ENCODE measurements around the gene CDC26.
"Not testable (repeated sequence)": the region's sequence is repeated elsewhere in the genome, so short reads cannot be mapped to it uniquely, and the experiment has no call there.

The CDC26 gene

DNA sequence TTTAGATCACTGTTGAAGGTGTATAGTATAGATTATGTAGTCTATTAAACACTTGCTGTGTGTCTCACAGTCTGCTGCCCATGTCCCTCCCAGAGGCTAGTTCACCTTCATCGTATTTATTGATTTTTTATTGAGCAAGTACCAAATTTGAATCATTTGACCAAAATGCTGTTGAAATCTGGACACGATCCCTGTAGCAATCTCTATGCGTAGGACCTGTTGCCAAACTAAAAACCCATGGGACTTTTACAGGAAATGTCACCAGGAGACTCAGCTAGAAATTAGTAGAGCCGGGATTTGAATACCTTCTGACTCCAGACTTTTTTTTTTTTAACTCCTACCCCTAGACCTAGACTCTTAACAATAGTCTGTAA lies 36.5 kb downstream of the CDC26 start:
- no peak for DNase-seq (ENCODE audit: low spot score)
- no peak for FAIRE-seq

GRCh38 chr9:113238202-113238858 lies 37.0 kb downstream of the CDC26 start:
- FAIRE-seq (no peak), DNase-seq (ENCODE audit: low spot score) (no peak)

DNA sequence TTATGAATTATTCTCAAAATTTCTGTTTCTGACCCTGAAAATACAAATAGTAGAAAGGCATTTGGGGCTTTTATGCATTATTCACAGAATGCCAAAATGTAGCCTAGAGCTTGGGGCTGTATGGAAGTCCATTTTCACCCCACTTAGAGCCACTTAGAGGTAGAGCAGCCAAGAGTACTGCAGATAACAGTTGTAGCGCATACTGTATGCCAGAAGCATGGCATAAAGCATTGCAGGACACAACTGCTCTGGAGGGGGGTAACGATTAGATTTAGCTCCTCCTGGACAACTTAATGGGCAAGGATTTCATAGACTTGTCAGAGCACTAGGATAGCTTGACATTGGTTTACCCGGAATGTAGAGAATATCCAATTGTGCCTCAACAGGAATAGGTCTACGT lies 38.3 kb downstream of the CDC26 start:
- DNase-seq (ENCODE audit: low spot score) (no peak), FAIRE-seq (no peak)

DNA sequence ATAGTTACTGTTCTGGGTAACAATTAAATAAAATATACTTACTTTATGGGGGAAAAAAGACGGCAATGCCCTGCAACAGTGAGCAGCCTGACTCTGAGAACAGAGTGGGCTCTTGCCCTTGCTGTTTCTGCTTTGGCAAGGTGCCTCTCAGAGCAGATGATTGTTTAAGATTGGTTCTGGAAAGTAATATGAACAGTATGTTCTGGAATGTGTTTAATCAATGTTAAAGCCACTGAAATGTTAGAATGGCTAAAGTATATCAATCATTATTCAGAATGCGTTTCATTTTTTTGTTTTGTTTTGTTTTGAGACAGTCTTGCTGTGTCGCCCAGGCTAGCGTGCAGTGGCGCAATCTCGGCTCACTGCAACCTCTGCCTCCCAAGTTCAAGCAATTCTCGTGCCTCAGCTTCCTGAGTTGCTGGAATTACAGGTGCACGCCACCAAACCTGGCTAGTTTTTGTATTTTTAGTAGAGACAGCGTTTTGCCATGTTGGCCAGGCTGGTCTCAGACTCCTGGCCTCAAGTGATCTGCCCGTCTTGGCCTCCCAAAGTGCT lies 39.6 kb downstream of the CDC26 start:
- not testable (repeated sequence) for FAIRE-seq; DNase-seq (ENCODE audit: low spot score)

DNA sequence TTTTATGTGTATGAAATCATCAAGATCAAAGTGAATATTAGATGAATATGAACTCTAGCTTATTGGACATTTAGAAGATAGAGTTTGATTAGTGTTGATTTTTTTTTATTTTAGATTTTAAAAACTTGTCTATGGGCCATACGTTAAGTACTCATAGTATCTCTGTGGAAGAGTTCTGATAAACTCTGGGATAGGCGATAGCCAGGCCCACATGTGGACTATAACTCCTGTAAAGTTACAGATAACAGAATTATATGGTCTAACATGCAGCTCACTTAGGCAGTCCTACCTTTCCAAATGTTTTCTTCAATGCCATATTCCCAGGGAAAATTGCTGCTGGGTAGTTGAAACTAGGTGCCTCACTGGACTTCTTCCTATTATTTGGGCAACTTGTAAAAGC lies 43.7 kb downstream of the CDC26 start:
- FAIRE-seq (no peak), DNase-seq (ENCODE audit: low spot score) (no peak)

DNA sequence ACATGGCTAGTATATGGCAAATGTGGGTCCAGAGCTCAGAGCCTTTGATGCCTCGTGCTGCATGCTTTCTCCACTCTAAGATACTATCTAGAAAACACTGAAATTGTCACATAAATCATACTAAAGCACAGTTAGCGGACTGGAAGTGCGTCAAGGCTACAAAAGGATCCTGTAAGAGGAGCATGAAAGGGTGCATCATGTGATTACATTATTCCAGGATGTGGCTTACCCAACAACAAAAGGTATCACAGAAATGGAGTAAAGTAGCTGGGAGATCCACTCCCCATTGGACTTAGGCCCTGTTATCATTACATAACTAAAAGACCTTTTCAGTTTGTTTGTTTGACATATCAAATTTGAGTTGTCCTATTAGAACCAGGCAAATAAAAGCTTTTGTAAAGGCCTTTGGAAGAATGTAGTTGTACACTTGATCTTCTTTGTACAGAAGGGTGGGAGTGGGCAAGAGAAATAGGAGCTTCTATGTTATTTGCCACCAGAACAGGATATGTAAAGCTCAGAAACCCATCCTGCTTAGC lies 47.2 kb downstream of the CDC26 start:
- FAIRE-seq, result no peak
- no peak for DNase-seq (ENCODE audit: low spot score)

- FAIRE-seq (no peak), DNase-seq (ENCODE audit: low spot score) (no peak)
Observed at GRCh38 chr9:113227436-113227835, 47.9 kb downstream of the CDC26 start.

DNA sequence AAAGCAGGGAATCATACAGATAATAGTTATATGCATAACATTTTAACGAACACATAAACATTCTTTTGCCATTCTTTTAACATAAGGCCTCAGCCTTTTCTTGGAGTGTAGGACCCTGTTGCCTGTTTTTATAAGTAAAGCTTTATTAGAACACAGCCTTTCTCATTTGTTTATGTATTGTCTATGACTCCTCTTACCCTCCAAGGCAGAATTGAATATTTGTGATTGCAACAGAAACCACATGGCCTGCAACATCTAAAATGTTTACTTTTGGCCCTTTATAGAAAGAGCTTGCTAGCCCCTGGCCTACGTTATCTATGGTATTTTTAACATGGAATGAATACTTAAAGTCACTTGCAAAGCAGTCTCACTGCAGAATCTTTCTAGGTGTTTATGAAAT lies 51.4 kb downstream of the CDC26 start:
- FAIRE-seq, result no peak

DNA sequence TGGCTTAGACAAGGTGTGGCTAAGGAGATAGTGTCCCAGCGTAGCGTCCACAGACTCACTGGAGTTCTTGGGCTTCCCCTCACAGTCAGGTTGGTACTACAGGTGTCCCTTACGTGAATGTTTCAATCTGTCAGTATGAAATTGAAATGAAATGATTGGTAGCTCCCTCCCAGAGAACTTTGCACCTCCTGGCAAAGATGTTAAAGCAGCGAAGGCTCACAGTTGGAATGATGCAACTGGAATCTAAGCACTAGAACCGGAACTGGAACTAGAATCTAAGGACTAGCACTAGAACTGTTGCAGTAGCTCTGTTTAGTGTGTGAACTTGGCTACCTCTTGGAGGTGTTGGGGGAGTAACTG lies 52.9 kb downstream of the CDC26 start:
- no peak for FAIRE-seq
- DNase-seq (ENCODE audit: low spot score), result no peak

More for the DNA sequence above, 51.4 kb downstream of the CDC26 start:
- no peak for DNase-seq (ENCODE audit: low spot score)

GRCh38 chr9:113221800-113222481 lies 53.4 kb downstream of the CDC26 start:
- FAIRE-seq (no peak), DNase-seq (ENCODE audit: low spot score) (no peak)

DNA sequence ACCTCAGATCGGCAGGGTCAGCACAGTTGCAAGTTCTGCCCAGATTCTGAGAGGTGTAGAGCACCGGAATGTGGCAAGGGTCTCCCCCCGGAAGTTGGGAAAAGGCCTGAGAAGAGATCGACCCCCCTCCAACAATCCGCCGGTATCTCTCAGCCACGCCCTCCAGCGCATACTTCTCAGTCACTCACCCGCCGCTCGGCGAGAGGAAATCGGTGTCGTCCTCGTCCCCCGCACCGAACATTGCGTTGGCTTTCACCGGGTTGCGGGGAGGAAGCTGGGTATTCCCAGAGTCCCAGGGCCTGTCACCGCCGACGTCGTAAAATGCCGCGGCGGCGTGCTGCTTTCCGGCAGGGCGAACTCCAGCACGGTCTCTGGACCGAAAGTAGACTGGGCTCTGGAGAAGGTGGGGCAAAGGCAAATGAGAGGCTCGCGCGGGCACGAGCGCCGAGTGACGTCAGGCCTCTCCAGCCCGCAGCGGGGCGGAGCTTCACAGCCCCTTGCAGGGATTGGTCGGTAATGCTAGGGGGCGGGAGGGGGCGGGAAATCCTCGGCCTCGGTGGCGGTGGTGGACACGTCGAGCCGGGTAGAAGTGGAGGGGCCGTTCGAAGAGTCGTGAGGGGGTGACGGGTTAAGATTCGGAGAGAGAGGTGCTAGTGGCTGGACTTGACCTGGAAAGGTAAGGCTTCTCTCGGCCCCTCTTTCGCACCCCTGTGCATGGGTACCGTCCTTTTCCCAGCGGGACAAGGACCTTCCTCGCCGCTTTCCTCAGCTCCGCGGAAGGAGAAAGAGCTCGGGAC lies 54.2 kb downstream of the CDC26 start, which contains the start of the genes FKBP15 and SLC31A1:
TSS of gene FKBP15 (minus strand) at position 275 of the 797 bp plus-strand sequence. CDS start at position 241, 34 bp downstream.
TSS of gene SLC31A1 (plus strand) at position 542 of the 797 bp plus-strand sequence. CDS start 34,605 bp downstream, outside the sequence.
- DNase-seq (ENCODE audit: low spot score) (peak; percentile 97), FAIRE-seq (peak; percentile 80)

GRCh38 chr9:113220467-113221002 lies 54.8 kb downstream of the CDC26 start:
- DNase-seq (ENCODE audit: low spot score) (no peak), FAIRE-seq (no peak)

DNA sequence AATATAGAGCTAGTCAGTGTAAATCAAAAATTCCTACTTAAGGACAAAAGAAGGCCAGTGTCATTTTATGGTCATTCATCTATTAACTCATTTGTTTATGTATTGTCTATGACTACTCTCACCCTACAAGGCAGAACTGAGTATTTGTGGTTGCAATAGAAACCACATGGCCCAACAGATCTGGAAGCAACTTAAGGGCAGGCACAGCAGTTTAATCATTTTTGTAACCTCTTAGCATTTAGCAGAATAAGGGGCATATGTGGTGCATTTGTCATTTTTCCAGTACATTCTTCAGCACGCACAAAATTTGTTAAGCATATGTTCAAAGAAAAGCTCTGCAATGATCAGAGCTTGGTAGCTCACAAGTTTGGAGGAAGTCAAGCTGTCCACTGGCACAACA lies 55.4 kb downstream of the CDC26 start:
- DNase-seq (ENCODE audit: low spot score), result peak; percentile 70
- FAIRE-seq, result peak; percentile 29

DNA sequence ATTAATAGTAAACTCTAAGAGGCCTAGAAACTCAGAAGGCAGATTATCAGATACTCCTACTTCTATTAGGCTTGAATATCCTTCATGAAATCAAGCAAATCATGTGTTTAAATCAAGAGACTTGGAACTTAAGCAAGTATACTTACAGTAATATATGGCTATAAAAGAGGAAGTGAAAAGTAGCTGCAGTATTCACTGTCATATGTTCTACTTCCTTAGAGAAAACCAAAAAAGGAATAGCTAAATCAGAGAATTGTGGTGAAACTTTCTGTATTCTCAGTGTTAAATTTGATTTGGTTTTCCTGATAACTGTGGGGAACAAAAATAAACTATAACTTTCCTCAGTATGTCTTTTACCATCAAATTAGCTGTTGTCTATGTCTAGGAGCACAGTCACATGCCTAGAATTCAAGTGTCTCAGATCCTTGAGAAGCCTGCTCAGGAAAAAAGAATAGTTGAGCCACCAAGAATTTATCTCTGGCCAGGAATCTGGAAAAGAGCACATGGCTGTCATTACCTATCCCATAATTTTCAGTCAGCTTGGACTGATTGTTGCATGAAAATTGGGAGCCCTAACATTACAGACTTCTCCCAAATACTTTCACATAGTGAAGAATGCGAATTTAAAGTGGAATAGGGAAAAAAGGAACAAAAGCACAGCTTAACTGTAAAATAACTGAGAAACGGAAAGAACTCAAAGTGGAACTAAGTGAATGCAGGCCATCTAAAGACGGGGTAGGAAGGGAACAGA lies 56.0 kb downstream of the CDC26 start:
- FAIRE-seq (no peak), DNase-seq (ENCODE audit: low spot score) (no peak)

Measured in RCC 7860 (cell line).